HG02571 (cell line): Measurements from ENCODE around the gene TMEM221.
"Not testable (repeated sequence)": the region's sequence is repeated elsewhere in the genome, so short reads cannot be mapped to it uniquely, and the experiment has no call there.

Source experiments
- ATAC-seq: cut with Tn5 transposase; IDR thresholded peaks from one replicate; pipeline ENCODE4 v1.9.1; 2021; ENCODE audit warnings: mild to moderate bottlenecking, moderate library complexity; ENCODE audit not compliant: unreplicated experiment

TMEM221 gene

DNA sequence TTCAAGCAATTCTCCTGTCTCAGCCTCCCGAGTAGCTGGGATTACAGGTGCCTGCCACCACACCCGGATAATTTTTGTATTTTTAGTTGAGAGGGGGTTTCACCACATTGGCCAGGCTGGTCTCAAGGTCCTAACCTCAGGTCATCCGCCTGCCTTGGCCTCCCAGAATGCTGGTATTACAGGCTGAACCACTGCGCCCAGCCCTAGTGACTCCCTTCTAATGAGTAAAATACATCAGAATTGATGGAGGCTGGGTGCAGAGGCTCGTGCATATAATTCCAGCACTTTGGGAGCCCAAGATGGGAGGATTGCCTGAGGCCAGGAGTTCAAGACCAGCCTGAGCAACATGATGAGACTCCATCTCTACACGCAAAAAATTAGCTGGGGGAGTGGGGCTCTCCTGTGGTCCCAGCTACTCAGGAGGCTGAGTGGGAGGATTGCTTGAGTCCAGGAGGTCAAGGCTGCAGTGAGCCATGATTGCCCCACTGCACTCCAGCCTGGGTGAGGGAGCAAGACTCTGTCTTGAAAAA, 26.6 kb upstream of the TMEM221 start:
- ATAC-seq, result not testable (repeated sequence)

DNA sequence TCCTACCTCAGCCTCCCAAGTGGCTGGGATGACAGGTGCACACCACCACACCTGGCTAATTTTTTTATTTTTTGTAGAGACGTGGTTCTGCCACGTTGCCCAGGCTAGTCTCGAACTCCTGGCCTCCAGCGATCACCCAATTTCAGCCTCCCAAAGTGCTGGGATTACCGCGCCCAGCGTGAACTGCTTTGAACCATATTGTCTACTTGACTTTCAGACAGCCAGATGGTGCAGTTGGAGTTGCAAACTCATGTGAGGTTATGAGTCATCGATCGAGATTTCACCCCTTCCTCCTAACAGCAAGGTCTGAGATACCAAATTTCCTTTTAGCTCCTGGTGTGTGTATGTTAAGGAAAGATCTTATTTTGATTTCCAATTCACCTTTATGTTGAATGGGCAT, 24.6 kb upstream of the TMEM221 start:
- ATAC-seq, result no peak

DNA sequence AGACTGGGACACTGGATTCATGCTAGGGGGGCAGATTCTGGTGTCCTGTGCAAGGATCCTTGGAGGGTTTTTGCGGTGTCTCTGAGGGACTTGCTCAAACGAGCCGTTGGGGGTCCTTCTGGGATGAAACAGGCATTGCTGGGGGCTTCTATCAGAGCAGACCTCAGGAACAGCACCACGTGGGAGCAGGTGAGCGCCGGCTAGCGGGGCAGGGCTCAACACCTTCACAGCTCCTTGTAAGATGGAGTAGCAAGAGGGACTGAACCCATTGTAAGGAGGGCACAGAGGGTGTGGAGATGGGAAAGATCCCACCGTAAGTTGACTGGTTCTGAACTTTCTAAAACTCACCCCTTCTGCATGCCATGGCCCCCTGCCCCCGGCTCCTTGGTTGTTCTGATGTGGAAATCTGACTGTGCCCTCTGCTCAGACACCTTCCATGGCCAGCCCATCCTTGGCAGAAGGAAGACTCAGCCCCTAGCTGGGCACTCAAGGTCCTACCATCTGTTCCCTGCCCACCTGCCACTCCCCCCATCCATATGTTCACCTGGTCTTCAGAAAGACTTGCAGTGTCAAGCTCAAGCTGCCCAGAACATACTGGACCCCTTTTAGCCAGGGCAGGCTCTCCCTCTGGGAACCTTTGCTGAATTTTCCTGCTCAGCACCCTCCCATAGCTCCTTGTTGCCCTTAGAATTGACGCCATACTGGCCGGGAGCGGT, 23.1 kb upstream of the TMEM221 start:
- no peak for ATAC-seq

DNA sequence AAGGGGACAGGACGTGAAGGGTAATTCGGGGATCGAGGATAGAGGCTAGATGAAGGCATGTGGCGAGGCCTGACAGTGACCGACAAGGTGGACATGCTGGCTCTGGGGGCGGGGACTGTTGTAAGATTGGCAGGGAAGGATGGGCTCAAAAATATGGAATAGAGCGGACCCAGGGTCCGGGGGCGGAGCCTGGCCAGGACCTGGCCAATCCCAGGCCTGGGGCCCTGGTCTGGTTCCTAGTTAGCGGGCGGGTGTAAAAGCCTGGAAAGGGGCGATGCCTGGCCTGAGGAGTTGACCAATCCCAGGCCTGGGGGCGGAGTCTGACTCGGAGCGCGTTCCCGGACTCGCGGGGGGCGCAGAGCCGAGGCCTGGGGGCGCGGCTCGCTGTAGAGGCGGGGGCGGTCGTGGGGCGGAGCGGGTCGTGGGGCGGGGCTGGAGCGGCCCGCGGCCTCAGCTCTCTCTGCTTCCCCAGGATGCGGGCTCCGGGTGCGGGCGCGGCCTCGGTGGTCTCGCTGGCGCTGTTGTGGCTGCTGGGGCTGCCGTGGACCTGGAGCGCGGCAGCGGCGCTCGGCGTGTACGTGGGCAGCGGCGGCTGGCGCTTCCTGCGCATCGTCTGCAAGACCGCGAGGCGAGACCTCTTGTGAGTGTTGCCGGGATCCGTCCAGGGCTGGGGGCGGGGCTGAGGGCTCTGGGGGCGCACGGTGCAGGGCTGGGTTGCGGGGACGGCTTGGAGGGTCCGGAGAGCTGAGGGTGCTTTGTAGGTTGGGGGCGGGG, 21.8 kb upstream of the TMEM221 start, which contains the start of gene SLC27A1:
TSS of gene SLC27A1 (plus strand) at position 457 of the 774 bp plus-strand sequence. CDS start at position 474, 17 bp downstream.
- ATAC-seq, result peak; percentile 72

DNA sequence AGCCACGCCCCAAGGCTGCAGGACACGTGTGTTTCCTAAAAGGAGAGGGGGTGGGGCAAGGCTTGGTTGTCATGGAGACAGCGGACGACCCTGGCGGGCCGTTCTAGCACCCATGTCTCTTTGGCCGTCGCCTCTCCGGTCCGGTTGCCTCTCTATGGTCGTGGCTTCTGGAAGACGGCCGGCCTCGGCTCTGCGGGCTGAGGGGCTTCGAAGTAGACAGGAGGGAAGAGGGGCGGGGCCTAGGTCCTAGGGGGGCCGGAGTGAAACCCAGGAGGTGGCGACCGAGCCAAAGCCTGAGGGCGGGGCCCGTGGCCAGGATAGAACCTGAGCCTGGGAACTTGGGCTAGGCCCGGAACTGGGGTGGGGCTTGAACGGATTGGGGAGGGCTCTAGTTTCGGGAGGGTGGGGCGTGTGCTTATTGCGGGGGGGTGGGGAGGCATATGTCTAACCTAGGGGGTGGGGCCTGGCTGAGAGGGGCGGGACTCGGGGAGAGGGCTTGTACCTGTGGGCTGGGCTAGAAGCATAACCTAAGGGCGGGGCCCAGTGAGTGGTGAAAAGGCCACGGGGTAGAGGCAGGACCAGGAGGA, 21.1 kb upstream of the TMEM221 start:
- ATAC-seq, result peak; percentile 50

DNA sequence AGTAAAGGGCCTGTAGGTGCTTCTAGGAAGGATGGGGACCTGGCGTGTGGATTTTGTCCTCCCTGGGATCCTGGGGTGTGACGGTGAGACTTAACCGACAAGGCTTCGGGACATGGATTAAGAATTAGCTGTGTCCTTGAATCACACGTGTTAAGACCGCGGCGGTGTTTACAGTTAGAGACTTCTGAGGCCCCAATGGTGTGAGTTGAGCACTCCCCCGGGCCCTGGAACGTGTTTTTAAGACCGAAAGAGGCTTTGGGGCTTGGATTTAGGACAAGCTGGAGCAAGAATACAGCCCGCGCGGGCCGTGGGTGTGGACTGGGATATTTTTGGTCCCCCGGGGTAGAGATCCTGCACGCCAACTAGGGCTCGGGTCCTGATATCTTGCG, 20.6 kb upstream of the TMEM221 start:
- no peak for ATAC-seq

DNA sequence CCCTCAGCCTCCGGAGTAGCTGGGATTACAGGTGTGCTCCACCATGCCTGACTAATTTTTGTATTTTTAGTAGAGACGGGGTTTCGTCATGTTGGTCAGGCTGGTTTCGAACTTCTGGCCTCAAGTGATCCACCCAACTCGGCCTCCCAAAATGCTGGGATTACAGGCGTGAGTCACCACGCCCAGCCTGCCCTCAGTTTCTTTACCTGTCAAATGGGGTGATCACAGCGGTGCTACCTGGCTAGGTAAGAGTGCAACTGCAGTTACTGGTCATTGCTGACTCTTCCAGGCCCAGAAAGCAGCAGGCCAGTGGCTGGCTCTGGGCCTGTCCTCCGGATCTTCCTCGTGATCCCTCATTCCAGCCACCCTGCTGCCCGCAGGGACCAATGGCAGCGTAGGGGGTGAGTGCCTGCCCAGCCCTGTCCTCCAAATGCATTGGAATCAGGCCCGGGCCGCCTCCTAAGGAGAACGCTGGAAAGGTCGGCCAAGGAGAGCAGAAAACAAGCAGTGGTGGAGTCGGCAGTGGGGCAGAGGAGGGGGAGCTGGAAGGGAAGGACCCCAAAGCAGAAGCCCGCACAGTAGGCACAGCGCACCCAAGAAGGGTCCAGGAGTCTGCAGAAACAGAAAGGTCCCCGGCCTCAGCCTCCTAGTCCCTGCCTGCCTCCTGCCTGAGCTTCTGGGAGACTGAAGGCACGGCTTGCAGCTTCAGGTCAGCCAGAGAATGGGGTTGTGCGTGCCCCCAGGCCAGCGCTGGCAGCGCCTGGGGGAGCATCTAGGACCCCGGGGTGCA, 20.0 kb upstream of the TMEM221 start:
- ATAC-seq, result no peak

DNA sequence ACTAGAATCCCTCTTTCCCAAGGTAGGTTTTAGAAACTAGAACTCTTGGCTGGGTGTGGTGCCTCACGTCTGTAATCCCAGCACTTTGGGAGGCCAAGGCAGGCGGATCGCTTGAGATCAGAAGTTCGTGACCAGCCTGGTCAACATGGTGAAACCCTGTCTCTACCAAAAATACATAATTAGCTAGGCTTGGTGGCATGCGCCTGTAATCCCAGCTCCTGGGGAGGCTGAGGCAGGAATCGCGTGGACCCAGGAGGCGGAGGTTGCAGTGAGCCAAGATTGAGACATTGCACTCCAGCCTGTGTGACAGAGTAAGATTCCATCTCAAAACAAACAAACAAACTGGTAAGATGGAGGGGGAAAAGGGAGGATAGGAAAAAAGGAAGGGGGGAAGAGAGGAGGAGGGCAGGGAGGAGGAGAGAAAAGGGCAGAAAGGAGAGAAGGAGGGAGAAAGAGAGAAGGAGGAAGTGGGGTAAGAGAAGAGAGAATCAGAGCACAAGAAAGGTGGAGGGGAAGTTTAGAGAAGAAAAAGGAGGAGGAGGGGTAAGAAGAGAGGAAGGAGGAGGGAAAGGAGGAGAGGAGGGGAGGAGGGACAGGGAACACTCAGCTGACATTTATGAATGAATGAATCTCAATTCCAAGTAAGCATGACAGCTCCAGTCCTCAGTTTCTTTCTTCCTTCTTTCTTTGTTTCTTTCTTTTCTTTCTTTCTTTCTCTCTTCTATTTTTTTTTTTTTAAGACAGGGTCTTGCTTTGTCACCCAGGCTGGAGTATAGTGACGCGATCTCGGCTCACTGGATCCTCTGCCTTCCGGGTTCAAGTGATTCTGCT, 19.2 kb upstream of the TMEM221 start:
- ATAC-seq, result no peak

DNA sequence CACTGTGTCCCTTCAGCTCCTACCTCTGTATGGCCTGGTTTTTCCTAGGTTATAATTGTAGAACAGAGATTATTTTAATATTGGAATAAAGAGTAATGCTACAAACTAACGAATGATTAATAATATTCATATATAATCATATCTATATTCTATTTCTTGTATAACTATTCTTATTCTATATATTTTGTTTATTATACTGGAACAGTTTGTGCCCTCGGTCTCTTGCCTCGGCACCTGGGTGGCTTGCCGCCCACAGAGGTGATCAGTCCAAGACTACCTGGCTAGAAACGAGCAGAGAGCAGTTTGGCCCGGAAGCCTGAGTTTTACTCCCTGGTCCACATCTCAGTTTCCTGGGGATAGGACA, 18.0 kb upstream of the TMEM221 start:
- no peak for ATAC-seq

DNA sequence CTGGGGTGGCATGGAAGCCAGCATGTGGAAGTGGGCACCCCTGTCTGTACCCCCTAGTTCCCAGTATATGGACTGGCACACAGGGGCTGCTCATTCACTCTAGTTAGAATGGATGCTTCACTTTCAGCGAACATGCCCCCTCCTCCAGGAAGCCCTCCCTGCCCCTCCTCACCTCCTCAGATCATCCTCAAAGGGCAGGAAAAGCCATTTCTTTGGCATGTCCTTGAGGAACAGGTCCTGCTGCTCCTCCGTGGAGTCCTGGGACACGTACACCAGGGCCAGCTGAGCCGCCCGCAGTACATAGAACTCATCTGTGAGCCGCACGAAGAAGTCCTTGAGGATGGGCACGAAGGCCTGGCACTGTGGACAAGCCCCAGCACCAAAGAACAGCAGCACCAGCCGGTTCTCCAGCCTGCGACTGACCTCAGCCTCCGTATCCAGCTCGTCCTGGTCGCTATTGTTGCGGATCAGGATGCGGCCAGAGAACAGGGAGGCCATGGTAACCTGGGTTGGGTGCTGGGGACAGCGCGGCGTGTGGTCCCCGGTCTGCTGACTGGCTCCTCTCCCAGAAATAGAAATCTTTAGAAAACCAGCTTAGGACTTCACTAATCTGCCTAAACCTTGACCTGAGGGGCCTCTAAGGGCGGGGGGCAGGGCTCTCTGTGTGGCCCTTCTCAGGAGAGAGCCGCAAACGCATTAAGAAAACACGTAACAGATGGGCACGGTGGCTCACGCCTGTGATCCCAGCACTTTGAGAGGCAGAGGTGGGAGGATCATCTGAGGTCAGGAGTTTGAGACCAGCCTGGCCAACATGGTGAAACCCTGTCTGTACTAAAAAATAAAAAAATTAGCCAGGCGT, 12.1 kb upstream of the TMEM221 start, which contains the start of gene NXNL1:
TSS of gene NXNL1 (minus strand) at position 555 of the 859 bp plus-strand sequence. CDS start at position 498, 57 bp downstream.
- no peak for ATAC-seq

DNA sequence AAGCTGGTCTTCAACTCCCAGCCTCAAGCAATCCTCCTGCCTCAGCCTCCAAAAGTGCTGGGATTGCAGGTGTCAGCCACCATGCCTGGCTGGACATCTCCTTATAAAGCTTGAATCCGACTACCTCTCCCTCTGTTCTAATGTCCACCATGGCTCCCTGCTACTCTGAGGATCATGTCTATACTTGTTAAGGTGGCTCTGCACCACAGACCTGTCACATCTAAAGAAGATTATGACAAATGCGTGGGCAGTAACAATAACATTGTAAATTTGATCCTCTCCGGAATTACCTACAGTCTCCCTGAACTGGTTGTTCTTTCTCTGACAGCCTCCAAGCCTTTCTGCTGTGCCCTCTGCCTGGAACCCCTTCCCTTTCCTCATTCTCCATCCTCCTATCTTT, 10.5 kb upstream of the TMEM221 start:
- ATAC-seq, result no peak

DNA sequence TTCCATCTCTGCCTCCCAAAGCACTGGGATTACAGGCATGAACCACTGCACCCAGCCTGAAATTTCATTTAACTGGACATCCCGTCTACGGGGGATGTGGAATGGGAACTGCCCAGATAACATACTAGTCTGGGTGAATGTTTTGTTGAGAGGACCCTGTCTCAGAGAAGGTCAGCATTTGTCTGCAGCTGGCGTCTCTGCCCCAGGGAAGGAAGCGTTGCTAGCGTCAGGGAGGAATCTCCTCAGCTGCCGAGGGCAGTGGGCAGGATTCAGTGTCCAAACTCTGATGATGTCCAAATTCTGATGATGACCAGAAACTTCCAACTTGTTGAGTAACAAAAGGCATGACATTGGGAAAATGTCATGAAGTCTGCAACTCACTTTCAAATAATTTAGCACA, 9.1 kb upstream of the TMEM221 start:
- no peak for ATAC-seq

DNA sequence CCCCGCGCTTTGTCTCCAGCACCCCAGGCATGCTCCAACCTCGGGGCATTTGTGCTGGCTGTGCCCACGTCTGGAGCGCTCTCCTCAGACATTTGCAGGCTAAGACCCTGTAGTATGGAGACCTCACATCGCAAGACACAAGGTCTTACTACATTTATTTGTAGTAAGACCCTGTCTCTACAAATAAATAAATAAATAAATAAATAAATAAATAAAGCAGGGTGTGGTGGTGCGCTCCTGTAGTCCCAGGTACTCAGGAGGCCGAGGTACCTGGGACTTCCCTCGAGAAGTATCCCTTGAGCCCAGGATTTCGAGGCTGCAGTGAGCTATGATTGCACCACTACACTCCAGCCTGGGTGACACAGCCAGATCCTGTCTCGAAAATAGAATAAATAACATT, 7.7 kb upstream of the TMEM221 start:
- ATAC-seq, result no peak

DNA sequence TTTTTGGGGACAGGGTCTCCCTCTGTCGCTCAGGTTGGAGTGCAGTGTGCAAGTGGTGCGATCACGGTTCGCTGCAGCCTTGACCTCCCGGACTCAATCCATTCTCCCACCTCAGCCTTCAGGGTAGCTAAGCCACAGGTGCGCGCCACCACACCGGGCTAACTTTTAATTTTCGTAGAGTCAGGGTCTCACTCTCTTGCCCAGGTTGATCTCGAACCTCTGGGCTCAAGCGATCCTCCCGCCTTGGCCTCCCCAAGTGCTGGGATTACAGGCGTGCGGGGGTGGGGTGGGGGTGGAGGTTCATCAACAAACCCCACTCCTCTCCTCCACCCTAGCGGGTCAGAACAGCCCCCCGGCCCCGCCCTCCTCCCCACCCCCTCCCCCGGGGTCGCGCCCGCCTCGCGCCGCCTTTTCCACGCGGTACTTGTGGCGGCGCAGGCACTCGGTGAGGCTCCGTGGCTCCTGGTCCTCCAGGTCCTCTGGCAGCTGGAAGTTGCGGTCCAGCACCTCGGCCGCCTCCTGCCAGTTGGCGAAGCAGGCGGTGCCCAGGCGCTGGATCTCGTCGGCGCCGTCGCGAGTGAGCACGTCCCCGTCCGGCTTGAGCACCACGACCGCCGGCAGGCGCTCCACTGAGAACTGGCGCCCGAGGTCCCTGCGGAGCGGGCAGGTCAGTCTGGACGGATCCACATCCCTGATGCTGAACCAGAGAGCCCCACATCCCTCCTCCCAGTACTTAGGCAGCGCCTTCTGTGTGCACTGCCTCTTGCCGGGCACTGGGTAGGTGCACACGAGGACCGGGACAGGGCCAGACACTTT, 7.0 kb upstream of the TMEM221 start:
- ATAC-seq, result no peak

DNA sequence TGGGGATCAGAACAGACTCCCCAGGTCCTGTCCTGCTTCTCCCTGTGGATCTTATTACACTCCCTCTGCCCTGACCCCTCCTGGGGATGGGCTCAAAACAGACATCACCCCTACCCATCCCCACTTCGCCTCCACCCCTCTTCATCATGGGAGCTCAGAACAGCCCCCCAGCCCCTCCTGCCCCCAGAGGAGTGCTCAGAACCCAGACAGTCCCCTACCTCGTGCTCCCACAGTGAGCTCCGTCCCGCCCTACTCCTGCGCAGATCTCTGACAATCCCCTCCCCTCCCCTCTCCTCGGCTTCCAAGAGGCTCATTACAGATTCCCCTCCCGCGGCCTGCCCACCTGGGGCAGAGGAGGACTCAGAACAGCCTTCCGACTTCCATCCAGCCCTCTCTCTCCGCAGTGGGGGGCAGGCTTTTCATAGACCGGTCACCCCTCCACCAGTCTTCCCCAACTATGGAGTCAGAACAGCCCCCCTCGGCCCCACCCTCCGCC, 6.2 kb upstream of the TMEM221 start:
- no peak for ATAC-seq

DNA sequence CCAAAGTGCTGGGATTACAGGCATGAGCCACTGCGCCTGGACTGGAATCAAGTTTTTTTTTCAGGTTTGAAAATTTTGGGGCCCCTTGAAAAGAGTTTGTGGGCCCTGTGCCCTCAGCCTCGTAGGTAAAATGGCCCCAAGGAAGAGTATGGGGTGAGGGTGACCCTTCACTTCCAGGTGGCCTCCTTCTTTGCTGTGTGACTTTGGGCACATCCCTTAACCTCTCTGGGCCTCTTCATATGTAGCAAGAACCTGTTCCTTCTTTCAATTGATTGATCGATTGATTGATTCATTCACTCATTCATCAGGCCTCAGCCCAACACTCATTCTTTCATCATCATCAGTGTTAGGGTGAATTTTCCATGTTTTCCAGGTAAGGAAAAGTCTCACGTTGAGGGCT, 3.4 kb upstream of the TMEM221 start:
- ATAC-seq, result no peak

DNA sequence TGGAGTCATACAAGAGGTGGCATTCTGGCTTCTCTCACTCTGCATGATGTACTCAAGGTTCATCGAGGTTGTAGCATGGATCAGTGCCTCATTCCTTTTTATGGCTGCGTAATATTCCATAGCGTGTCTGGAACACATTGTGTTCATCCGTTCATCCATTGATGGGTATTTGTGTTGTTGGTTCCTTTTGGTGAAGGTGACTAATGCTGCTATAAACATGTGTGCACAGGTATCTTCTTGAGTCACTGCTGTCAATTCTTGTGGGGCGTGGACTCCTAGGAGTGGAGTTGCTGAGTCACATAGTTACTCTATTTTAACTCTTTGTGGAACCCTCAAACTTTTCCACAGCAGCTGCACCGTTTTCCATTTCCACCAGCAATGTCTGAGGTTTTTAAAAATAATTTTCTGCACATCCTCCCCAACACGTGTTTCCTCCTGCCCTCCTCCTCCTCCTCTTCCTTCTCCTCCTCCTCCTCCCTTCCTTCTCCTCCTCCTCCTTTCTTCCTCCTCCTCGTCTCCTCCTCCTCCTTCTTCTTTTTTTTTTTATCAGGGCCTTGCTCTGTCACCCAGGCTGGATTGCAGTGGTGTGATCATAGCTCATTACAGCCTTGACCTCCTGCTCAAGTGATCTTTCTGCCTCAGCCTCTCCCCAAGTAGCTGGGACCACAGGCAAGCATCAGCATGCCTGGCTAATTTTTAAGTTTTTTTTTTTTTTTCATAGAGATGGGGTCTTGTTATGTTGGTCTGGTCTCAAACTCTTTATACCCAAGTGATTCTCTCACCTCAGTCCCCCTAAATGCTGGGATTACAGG, 2.0 kb upstream of the TMEM221 start:
- no peak for ATAC-seq
